K562 (cell line): ENCODE measurements around the gene IPO9. TPM values are rescaled to one million over a fixed set of nuclear protein-coding genes. Genes with fewer than 3 reads are reported as not detected.

ENCODE experiments used
- ATAC-seq: fragments of 200-7000 bp; cut with Tn5 transposase; 3 replicates; pipeline ENCODE4 v1.9.1; 2020; ENCODE audit warnings: moderate library complexity
- BruUV-seq: library from RNA; stranded (reverse); fragments of 400-500 nt; replicated peaks from 2 replicates; lab custom pipeline; 2021; lab: Mats Ljungman, UMichigan
- CTCF ChIA-PET: fragments of 300-600 bp; formaldehyde crosslinking; extraction: SDS; loops from one replicate; lab custom pipeline; 2021; ENCODE audit warnings: low intra/inter-chr PET ratio; lab: Yijun Ruan, JAX
- POLR2A ChIA-PET: fragments of 300-600, 350-650 bp; sonication (Branson Sonifier 250); formaldehyde crosslinking; extraction: SDS; loops from one replicate; lab custom pipeline; 2021; ENCODE audit warnings: antibody characterized with exemption, inconsistent platforms; lab: Yijun Ruan, JAX
- DNase-seq, 4 experiments: peaks; one replicate each; pipeline versions ENCODE4 v3.0.0 to v3.0.0-alpha.2; 2011 to 2018; ENCODE audit warnings: low spot score in 3 of 4, mixed read lengths in 3 of 4; ENCODE audit errors: extremely low read depth in 1 of 4
- FAIRE-seq: peaks from 2 replicates; lab custom pipeline; 2011; peaks lifted over from hg19 to GRCh38; lab: Jason Lieb, UNC
- H2AFZ ChIP-seq: 2 replicates; pipeline ENCODE4 v1.6.0; 2011; ENCODE audit warnings: low read depth, low read length, control low read depth, inconsistent platforms
- H3K27ac ChIP-seq: fragments of 200-600 bp; 3 replicates; pipeline ENCODE4 v1.8.0; 2011; ENCODE audit warnings: low read depth, mild to moderate bottlenecking, control low read depth, inconsistent platforms, low read length, moderate library complexity, mixed read lengths; ENCODE audit errors: extremely low read depth
- H3K27me3 ChIP-seq, 2 experiments: fragments of 300-600 bp in 1 of 2; 2 replicates in 1 of 2; 3 replicates in 1 of 2; pipeline versions ENCODE4 v1.6.0 to v1.8.0; 2011; ENCODE audit warnings: inconsistent platforms in 2 of 2, low read length in 2 of 2, mild to moderate bottlenecking in 1 of 2, mixed read lengths in 1 of 2, moderate library complexity in 1 of 2; ENCODE audit not compliant: control insufficient read depth in 2 of 2, insufficient read depth in 2 of 2
- H3K36me3 ChIP-seq: fragments of 300-600 bp; 3 replicates; pipeline ENCODE4 v1.8.0; 2011; ENCODE audit warnings: mild to moderate bottlenecking, low read length, inconsistent platforms; ENCODE audit not compliant: control insufficient read depth, insufficient read depth
- H3K4me1 ChIP-seq, 2 experiments: fragments of 200-600 bp in 1 of 2; replicated peaks in 1 of 2; 2 replicates in 1 of 2; 3 replicates in 1 of 2; pipeline versions ENCODE4 v1.5.1 to v1.8.0; 2011; ENCODE audit warnings: inconsistent platforms in 2 of 2, low read length in 2 of 2, mild to moderate bottlenecking in 1 of 2, mixed read lengths in 1 of 2, moderate library complexity in 1 of 2; ENCODE audit not compliant: control insufficient read depth in 2 of 2, insufficient read depth in 2 of 2
- H3K4me2 ChIP-seq: 2 replicates; pipeline ENCODE4 v1.6.1; 2011; ENCODE audit warnings: low read length, control low read depth, inconsistent platforms, mixed read lengths; ENCODE audit not compliant: insufficient read depth
- H3K4me3 ChIP-seq: fragments of 200-600 bp; sonication (generic), shearing (Covaris generic); 2 replicates; pipeline ENCODE4 v1.5.1; 2016; ENCODE audit warnings: control low read depth, inconsistent platforms
- H3K79me2 ChIP-seq: fragments of 200-600 bp; 3 replicates; pipeline ENCODE4 v1.8.0; 2011; ENCODE audit warnings: low read length, inconsistent platforms; ENCODE audit not compliant: control insufficient read depth, insufficient read depth
- H3K9ac ChIP-seq, 2 experiments: 2 replicates each; pipeline versions ENCODE4 v1.6.0 to v1.6.1; 2011; ENCODE audit warnings: low read depth in 2 of 2, low read length in 2 of 2, control low read depth in 1 of 2, inconsistent platforms in 1 of 2, mild to moderate bottlenecking in 1 of 2, mixed read lengths in 1 of 2; ENCODE audit not compliant: insufficient read depth in 1 of 2
- H3K9me1 ChIP-seq: one replicate; pipeline ENCODE4 v1.6.0; 2011; ENCODE audit warnings: inconsistent platforms, mild to moderate bottlenecking, low read length, moderate library complexity; ENCODE audit not compliant: control insufficient read depth, insufficient read depth
- H3K9me3 ChIP-seq: replicated peaks from 2 replicates; pipeline ENCODE4 v1.5.1; 2011; ENCODE audit warnings: low read depth, low read length, inconsistent platforms; ENCODE audit not compliant: control insufficient read depth, insufficient read depth
- H4K20me1 ChIP-seq: replicated peaks from 2 replicates; pipeline ENCODE4 v1.6.1; 2011; ENCODE audit warnings: low read length, inconsistent platforms, mixed read lengths; ENCODE audit not compliant: control insufficient read depth, insufficient read depth
- ATF2 ChIP-seq: sonication (generic); formaldehyde crosslinking; IDR thresholded peaks from 2 replicates; pipeline ENCODE4 v1.8.1; 2022; ENCODE audit warnings: missing genetic modification reagents
- CHD2 ChIP-seq: IDR thresholded peaks from 2 replicates; pipeline ENCODE4 v1.6.1; 2011; ENCODE audit warnings: low read depth, low read length
- GATAD2B ChIP-seq: fragments of 450-650 bp; IDR thresholded peaks from 2 replicates; pipeline ENCODE4 v1.6.1; 2017; ENCODE audit warnings: mild to moderate bottlenecking, borderline replicate concordance
- GMEB1 ChIP-seq: fragments of 250-450 bp; sonication (Bioruptor Pico); IDR thresholded peaks from 2 replicates; pipeline ENCODE4 v1.4.0; 2020; ENCODE audit warnings: mild to moderate bottlenecking
- KDM2B ChIP-seq: fragments of 250-450 bp; sonication (Bioruptor Pico); IDR thresholded peaks from 2 replicates; pipeline ENCODE4 v1.8.0; 2021; ENCODE audit warnings: mild to moderate bottlenecking, moderate library complexity
- NFIX ChIP-seq: fragments of 250-450 bp; sonication (Bioruptor Pico); IDR thresholded peaks from 2 replicates; pipeline ENCODE4 v1.4.0; 2020; ENCODE audit warnings: low read depth, mild to moderate bottlenecking, moderate library complexity
- PCBP1 ChIP-seq: fragments of 200-400 bp; formaldehyde crosslinking; IDR thresholded peaks from 2 replicates; pipeline ENCODE4 v1.6.1; 2018; ENCODE audit warnings: mild to moderate bottlenecking, low read depth, low read length; ENCODE audit not compliant: poor library complexity, severe bottlenecking
- PML ChIP-seq: IDR thresholded peaks from 2 replicates; pipeline ENCODE4 v1.6.1; 2012; ENCODE audit warnings: low read length, inconsistent platforms
- POLR2AphosphoS2 ChIP-seq: IDR thresholded peaks from 2 replicates; pipeline ENCODE4 v1.6.1; 2012; ENCODE audit warnings: low read length, improper control_type of control experiment
- PRMT5 ChIP-seq: sonication (generic); formaldehyde crosslinking; IDR thresholded peaks from 2 replicates; pipeline ENCODE4 v1.5.0; 2020; ENCODE audit warnings: missing genetic modification reagents
- RHOXF2B ChIP-seq: fragments of 250-450 bp; sonication (Bioruptor Pico); conservative IDR thresholded peaks from 2 replicates; pipeline ENCODE4 v1.5.1; 2021
- ZZZ3 ChIP-seq: fragments of 450-650 bp; IDR thresholded peaks from 2 replicates; pipeline ENCODE4 v1.6.1; 2016; ENCODE audit warnings: antibody characterized with exemption, mild to moderate bottlenecking, moderate library complexity
- WGBS: fragments of 100-300 bp; shearing (Covaris generic); methylation state at CpG from one replicate; pipeline ENCODE4 v1.1.6; 2016; ENCODE audit warnings: low coverage, mixed read lengths; ENCODE audit not compliant: insufficient coverage; ENCODE audit errors: missing lambda C conversion rate; 5-methylcytosine and 5-hydroxymethylcytosine counted together
- in situ Hi-C: fragments of 300-500 bp; cut with MboI; formaldehyde crosslinking; loops from 4 replicates; pipeline ENCODE4 v1.15.0; 2018; ENCODE audit warnings: inconsistent platforms, mixed read lengths
- intact Hi-C: fragments of 100-400 bp; cut with micrococcal nuclease; formaldehyde crosslinking; loops from 2 replicates; pipeline ENCODE4 v1.14.2; 2022
- polyA plus RNA-seq, 8 experiments: library from polyadenylated mRNA; depleted of rRNA in 4 of 8; stranded (reverse) in 5 of 8; unstranded in 3 of 8; fragments of >200 nt; fragmentation: Nextera tagmentation in 2 of 8; fragmentation: Illumina TruSeq in 1 of 8; extraction: Ambion mirVana in 2 of 8; extraction: Trizol in 1 of 8; gene quantifications; 2 replicates each; pipeline versions ENCODE4 v1.2.1 to v1.2.3, GENCODE V29; 2011 to 2014; ENCODE audit warnings: inconsistent platforms in 1 of 8, missing spikeins in 1 of 8
- total RNA-seq, 7 experiments: library from RNA; depleted of rRNA in 6 of 7; stranded (reverse); fragments of >200 nt in 6 of 7; fragmentation: Illumina TruSeq in 2 of 7; extraction: Trizol in 2 of 7; gene quantifications; 2 replicates each; pipeline versions ENCODE4 v1.2.1 to v1.2.3, GENCODE V29; 2011 to 2021; ENCODE audit warnings: low replicate concordance in 1 of 7

The IPO9 gene
- total and polyA plus RNA-seq, 9 of the 15 experiments (the other 6 are each of a cell fraction or from before 2014, with no cell fraction given), result 27.9 to 78.6 (median 43.9) TPM

GRCh38 chr1:201870397-201870796, 41.4 kb downstream of the IPO9 start:
- Histone ChIP-seq H3K4me3 (no peak overlapping the region), H3K9me1 (no peaks in the 10 kb centered on the region), H2AFZ (no peak overlapping the region), H3K9me3 (no peaks in the 10 kb centered on the region), H3K79me2 (no peaks in the 10 kb centered on the region), H3K36me3 (peaks cover 91% of the 10 kb centered on the region), H3K4me2 (no peak overlapping the region), H3K9ac (no peak overlapping the region; a peak in 1 of 4 replicates), H3K27ac (no peak overlapping the region), H3K4me1 (no peaks in the 10 kb centered on the region)
- CTCF ChIA-PET, result no interaction called here
- intact Hi-C loops, result no loop called here
- FAIRE-seq, result no peak
- in situ Hi-C loops, result no loop called here
- POLR2A ChIA-PET, result no interaction called here
- BruUV-seq, result no TSS peak
- TF ChIP-seq RHOXF2B (no peak), PRMT5 (CRISPR knock-in tag) (no peak), PCBP1 (no peak), ZZZ3 (no peak), CHD2 (no peak), POLR2AphosphoS2 (no peak), PML (no peak), GATAD2B (no peak), ATF2 (no peak), GMEB1 (CRISPR knock-in tag) (no peak), NFIX (CRISPR knock-in tag) (no peak), KDM2B (CRISPR knock-in tag) (no peak)
- TF ChIP-seq, all 486 proteins: peak for 0
- DNase-seq (no peak), ATAC-seq (no peak)
- no peaks in the 10 kb centered on the region for H4K20me1 ChIP-seq
- H3K27me3 ChIP-seq, result no peaks in the 10 kb centered on the region
- WGBS, result 93% methylated on average over 10 of the region's 10 CpGs
